DMS 273 (cell line): ENCODE measurements around the gene BEST4.
"Not testable (repeated sequence)": the region's sequence is repeated elsewhere in the genome, so short reads cannot be mapped to it uniquely, and the experiment has no call there.

Experiments
- DNase-seq: peaks from one replicate; lab custom pipeline; 2025; ENCODE audit not compliant: unreplicated experiment; lab: John Stamatoyannopoulos, UW

Gene BEST4

DNA sequence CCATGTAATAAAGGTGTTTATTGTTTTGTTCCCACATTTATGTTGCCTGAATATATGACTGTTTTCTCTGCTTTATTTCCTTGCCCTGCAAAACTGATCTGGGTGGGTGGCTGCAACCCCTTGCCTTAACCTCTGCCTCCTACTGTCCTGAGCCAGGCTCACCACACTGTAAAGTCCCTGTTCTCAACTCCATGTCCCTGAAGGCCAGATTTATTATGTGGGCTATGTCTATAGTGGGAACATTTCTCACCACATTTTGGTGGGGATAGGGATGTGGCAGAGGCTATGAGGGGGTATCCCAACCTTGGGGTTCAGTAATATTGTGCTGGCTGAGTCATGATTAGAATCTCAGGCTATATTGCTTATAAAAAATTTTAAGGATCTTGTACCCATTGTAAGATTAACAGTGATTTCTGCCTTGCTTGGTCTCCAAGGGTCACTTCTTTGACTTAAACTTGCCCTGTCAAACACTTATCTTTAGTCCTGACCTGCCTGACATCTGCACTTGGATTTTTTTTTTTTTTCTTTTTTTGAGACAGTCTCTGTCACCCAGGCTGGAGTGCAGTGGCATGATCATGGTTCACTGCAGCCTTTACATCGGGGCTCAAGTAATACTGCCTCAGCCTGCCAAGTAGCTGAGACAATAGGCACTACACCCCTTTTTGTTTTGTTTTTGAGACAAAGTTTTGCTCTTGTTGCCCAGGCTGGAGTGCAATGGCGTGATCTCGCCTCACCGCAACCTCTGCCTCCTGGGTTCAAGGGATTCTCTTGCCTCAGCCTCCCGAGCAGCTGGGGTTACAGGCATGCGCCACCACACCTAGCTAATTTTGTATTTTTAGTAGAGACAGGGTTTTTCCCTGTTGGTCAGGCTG lies 9.0 kb downstream of the BEST4 start:
- DNase-seq: no peak

DNA sequence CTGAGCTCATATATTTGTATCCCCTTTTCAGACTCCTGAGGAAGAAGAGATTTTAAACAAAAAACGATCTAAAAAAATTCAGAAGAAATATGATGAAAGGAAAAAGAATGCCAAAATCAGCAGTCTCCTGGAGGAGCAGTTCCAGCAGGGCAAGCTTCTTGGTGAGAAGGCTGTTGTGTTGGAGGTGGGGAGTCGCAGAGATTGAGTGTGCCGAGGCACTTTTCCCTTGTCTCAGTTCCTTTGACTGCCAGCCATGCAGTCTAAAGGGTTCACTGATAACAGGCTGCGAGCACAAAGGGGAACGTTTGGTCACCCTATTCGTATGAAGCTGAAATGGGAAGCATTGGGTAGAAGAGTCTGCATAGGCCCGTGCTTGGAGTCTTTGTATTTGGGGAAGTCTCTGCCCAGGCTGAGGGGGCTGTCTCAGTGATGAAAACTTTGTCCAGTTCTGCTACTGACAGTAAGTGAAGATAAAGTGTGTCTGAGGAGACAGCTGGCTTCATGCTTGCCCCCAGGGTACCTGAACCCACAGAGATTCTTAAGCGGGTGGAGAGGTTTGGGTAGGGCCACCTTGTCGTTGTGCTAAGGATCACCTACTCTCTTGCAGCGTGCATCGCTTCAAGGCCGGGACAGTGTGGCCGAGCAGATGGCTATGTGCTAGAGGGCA lies 9.9 kb downstream of the BEST4 start:
- DNase-seq: no peak

DNA sequence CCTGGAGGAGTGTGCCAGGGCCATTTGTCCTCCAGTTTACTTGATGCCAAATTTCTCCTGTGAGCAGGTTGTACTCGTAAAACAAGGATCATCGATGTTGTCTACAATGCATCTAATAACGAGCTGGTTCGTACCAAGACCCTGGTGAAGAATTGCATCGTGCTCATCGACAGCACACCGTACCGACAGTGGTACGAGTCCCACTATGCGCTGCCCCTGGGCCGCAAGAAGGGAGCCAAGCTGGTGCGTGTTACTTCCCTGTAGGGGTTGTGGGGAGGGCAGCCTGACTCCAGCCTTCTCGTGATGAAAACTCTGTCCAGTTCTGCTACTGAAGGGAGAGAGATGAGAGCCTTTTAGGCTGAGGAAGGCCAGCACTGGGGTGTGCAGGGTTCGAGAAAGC lies 10.4 kb downstream of the BEST4 start:
- DNase-seq: no peak

DNA sequence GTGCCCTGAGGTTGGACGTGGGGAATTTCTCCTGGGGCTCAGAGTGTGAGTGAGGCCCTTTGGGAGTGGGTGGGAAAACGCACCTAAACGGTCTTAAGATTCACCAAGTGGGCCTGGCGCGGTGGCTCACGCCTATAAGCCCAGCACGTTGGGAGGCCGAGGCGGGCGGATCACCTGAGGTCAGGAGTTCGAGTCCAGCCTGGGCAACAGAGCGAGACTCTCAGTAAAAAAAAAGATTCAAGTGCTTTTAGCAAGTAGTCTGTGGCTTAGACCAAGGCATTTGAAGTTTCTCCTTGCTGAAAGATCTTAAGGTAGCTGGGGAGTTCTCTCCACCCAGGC lies 11.3 kb downstream of the BEST4 start:
- no peak for DNase-seq

DNA sequence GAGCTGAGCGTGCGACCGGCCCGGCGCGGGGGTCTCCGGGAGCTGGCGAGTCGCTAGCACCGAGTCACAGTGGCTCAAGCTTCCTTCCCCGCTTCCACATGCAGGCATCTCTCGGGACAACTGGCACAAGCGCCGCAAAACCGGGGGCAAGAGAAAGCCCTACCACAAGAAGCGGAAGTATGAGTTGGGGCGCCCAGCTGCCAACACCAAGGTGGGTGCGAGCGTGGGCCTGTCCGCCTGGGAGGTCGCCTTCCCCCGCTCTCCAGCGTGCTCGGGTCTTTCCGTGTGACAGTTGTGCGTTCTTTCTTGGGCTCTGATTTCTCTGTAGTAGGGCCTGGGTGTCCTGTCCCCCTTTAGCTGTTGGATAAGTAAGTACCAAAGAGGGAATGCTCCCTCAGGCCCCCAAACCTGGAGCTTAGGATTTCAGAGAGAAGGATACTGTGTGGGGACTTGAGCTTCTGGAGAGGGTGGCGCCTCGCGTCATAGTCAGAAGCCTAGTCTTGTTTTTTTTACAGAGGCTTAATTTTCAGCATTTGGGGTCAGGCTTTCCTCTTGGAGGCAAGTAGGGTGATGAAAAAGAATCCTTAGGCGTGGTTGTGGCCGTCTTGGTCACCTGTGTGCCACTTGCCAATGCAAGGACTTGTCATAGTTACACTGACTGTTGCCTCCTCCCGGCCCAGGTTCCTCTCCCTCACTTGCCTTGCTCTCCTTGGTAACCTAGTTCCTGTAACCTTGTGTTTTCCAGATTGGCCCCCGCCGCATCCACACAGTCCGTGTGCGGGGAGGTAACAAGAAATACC lies 11.8 kb downstream of the BEST4 start:
- DNase-seq: peak; percentile 55

DNA sequence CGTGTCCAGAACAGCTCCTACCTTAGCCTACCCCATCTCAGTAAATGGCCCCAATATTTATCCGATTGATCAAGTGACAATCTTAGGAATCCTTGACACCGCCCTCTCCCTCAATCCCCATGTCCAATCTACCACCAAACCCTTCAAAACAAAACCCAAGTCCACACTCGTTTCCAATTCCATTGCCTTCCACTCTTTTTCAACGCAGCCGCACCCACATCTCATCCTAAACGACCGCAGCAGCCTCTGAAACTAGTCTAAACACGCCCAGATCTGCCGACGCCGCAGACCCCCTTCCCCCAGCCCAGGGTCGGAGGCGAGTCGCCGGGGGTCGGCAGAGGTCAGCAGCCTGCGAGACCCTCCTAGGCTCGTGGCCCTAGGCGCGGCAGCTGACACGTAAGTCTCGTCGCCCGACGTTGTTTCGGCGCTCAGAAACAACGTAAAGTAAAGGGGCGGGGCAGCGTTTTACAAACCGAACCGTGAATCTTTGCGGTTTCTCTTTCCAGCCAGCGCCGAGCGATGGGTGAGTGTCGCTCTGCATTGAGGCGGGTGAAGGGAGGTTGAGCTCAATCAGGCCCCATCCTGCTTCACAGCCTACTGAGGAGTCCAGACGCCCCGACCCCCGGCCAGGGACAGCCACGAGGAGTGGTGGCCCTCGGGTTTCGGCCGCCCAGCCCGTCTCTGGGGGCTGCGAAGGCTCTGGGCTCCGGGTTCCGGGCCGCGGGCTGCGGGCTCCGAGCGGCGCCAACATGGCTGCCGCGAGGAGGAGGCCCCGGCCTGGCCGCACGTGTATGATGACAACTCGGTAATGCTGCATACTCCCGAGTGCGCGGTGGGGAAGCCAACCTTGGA lies 12.7 kb downstream of the BEST4 start, which contains the start of gene RPS8:
TSS of gene RPS8 (plus strand) at position 463 of the 852 bp plus-strand sequence. CDS start at position 520, 57 bp downstream.
- peak; percentile 98 for DNase-seq

DNA sequence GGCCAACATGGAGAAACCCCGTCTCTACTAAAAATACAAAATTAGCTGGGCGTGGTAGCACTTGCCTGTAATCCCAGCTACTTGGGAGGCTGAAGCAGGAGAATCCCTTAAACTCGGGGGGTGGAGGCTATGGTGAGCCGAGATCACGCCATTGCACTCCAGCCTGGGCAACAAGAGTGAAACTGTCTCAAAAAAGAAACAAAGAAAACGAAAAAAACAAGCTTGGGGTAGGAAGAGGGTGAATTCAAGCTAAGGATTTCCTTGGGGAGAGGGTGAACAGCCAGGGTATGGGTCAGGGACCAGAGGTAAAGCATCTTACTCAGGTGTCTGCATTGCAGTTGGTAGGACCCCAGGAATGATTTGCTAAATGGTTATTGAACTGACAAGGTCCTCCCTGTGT lies 21.5 kb downstream of the BEST4 start:
- not testable (repeated sequence) for DNase-seq

DNA sequence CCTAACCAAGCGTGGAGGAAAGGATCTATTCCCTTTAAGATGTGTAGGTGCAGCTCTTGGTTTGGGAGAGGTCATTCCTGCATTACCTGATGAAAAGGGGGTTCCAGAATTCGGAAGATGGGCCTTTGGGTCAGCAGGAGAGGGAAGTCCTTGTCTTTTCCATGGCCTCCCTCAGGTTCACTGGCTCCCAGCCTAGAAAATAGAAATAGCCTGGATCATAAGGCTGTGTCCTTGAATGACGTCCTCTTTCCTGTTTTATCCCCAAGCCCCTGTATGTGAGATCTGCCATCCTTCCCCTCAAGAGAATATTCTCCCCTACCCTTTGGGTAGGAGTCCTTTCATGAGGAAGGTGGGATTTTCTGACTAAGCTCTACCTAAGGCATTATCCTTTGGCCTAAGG lies 27.1 kb downstream of the BEST4 start:
- DNase-seq: no peak

DNA sequence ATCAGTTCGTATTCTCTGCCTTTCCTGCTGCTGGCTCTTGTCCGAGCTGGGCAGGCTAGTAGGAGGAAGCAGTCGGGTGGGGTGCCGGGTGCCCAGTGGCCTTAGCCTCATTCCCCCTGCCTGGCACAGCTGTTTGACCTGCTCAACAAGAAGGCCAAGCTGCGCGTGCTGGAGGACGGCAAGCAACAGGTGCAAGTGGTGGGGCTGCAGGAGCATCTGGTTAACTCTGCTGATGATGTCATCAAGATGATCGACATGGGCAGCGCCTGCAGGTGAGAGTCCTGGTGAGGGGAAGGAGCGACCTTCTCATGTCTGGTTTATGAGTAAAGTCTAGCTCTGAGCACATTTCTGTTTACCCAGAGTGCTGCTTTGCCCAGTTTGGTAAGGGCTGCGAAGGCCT lies 28.9 kb downstream of the BEST4 start:
- no peak for DNase-seq

DNA sequence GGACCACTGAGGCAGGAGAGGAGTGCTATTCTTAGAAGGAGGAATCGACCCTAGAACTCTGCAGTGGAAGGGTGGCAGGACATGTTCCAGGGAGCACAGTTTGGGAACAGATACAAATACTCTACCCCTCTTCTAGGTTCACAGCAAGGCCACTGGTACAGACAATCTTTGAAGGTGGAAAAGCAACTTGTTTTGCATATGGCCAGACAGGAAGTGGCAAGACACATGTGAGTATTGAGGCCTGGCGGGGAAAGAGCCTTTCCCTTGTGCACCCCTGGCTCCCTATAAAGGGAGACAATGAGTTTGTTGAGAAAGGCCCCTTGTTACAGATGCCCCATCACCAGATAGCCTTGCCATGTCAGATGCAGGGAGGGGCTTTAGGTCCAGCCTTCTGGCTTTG lies 30.6 kb downstream of the BEST4 start:
- DNase-seq: no peak

DNA sequence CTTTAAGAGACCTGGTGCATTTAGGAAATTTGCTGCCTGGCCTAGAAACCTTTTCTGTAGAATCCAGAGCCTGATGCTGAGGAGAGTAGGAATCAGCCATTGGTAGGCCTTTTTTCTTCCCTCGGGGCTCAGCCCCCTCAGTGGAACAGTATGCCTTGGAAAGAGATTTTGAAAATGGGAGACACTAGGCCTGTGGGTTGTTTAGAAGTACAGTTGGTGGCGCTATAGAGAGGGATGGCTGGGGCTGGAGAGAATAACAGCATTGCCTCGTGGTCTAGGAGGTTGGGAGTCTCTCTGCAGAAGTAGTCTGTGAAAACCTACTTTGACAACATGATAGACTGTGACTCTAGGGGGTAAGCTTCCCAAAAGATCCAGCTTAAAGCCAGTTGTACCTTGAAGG lies 40.1 kb downstream of the BEST4 start:
- DNase-seq: no peak

DNA sequence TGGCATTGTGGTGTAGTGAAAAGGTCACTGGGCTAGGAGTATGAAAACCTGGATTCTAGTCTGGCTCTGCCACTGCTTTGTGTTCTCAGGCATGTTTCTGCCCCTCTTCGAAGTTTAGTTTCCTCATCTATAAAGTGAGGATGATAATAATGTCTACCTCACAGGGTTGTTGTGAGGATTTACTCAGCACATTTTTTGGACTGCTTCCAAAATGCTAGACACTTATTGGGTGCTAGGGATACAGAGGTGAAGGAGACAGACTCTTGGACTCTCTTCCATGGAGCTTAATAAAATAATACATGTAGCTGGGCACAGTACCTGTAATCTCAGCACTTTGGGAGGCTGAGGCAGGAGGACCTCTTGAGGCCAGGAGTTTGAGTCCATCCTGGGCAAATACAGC lies 44.8 kb downstream of the BEST4 start:
- DNase-seq: no peak

DNA sequence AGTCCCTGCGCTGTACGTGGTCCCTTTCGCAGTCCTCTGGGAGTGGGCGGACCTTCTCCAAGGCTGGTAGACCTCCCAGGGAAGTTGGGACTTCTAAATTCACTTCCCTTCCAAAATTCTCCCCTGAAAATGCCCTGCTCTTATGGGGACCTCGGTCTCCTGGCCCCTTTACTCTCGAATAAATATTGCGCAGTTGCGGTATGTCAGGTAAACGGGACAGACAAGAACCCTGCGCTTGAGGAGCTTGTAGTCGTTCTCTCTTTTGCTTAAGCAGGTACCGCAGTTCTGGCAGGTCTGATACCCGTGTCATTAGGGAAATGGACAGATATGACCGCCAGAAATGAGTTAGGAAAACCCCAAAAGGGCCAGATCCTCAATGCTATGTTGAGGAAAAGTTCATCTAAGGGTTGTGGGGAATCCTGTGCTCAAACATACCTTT lies 47.8 kb downstream of the BEST4 start:
- no peak for DNase-seq

DNA sequence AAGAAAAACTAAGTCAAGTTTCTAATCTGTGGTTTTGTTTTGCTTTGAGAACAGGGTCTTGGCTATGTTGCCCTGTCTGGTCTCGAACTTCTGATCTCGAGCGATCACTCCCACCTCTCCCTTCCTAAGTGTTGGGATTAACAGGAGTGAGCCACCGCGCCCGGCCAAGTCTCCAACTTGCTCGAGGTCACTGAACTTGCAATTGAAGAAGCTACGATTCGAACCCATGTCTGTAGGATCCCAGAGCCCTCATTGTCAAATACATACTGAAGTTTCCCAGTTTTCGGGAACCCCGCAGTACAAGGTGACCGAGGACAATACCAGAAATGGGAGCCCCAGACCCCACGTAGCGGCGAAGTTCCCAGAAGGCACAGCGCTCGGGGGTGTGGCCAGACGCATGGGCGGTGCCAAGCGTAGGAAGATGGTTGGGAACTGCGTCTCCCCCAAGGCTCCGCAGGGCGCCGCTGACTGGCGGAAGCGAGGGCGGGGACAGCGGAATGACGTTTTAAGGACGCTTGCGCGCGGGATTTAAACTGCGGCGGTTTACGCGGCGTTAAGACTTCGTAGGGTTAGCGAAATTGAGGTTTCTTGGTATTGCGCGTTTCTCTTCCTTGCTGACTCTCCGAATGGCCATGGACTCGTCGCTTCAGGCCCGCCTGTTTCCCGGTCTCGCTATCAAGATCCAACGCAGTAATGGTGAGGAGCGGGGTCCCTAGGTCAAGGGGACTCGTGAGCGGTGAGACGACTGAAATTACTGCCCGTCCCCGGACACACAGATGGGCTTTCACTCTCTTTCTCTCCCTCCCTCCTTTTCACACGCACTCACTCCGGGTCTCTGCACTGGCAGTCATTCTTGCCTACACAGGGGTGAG lies 48.4 kb downstream of the BEST4 start, which contains the start of gene KIF2C:
TSS of gene KIF2C (plus strand) at position 531 of the 872 bp plus-strand sequence. CDS start at position 627, 96 bp downstream.
- DNase-seq: peak; percentile 99

DNA sequence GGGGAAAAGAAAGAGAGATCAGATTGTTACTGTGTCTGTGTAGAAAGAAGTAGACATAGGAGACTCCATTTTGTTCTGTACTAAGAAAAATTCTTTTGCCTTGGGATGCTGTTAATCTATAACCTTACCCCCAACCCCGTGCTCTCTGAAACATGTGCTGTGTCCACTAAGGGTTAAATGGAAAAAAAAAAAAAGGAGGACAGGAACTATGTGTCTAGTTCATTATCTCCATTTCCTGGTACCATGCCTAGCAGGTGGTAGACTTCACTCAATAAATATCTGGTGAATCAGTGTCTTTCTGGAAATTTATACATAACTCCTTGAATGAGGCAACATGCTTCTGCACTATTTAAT lies 49.0 kb downstream of the BEST4 start:
- DNase-seq: not testable (repeated sequence)

DNA sequence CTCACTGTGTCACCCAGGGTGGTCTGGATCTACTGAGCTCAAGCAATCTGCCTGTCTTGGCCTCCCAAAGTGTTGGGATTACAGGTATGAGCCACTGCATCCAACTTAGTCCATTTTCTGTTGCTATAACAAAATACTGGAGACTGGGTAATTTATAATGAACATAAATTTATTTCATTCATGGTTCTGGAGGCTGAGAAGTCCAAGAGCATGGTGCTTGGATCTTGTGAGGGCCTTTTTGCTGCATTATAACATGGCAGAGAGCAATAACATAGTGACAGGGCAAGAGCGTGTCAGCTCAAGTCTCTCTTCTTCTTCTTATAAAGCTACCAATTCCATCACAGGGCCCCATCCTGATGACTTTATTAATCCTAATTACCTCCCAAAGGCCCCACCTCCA lies 52.0 kb downstream of the BEST4 start:
- no peak for DNase-seq

DNA sequence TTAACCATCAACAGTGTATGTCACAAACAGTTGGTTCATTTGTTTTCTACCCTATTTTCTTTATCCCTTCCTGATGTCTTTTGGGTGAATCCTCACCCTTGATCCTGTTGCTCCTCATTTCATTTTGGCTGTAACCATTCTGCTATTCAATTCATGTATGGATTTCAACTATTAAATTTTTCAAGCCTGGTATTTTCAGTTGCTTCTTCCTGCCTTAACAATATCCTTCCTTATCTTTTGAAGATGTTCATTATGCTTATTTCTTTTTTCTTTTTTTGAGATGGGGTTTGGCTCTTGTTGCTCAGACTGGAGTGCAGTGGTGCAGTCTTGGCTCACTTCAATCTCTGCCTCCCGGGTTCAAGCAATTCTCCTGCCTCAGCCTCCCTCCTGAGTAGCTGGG lies 54.2 kb downstream of the BEST4 start:
- DNase-seq: no peak
